HCT116 (cell line): ENCODE results near the gene SPEN.

Source experiments
- CTCF ChIP-seq, 3 experiments: fragments of 200-600 bp in 1 of 3; sonication (generic) in 1 of 3; IDR thresholded peaks in 2 of 3; conservative IDR thresholded peaks in 1 of 3; 2 replicates each; pipeline ENCODE4 v1.5.1; 2012 to 2017; ENCODE audit warnings: low read depth in 2 of 3, low read length in 2 of 3, antibody characterized with exemption in 1 of 3, borderline replicate concordance in 1 of 3, control low read depth in 1 of 3, mild to moderate bottlenecking in 1 of 3, mixed read lengths in 1 of 3, mixed run types in 1 of 3, moderate library complexity in 1 of 3; ENCODE audit not compliant: insufficient read depth in 1 of 3
- EZH2 ChIP-seq: fragments of 200-600 bp; sonication (generic); IDR thresholded peaks from 2 replicates; pipeline ENCODE4 v1.6.1; 2017; ENCODE audit warnings: antibody characterized with exemption, mixed run types
- EZH2phosphoT487 ChIP-seq: fragments of 200-600 bp; IDR thresholded peaks from 2 replicates; pipeline ENCODE4 v1.6.1; 2018; ENCODE audit warnings: antibody characterized with exemption, borderline replicate concordance
- MAX ChIP-seq: IDR thresholded peaks from 2 replicates; pipeline ENCODE4 v1.6.1; 2012
- POLR2A ChIP-seq: IDR thresholded peaks from 2 replicates; pipeline ENCODE4 v1.7.0; 2011; ENCODE audit warnings: borderline replicate concordance; ENCODE audit not compliant: insufficient read depth, insufficient read length; ENCODE audit errors: extremely low read depth
- RAD21 ChIP-seq: IDR thresholded peaks from 2 replicates; pipeline ENCODE4 v1.6.1; 2012; ENCODE audit warnings: low read depth, mild to moderate bottlenecking
- REST ChIP-seq: IDR thresholded peaks from 2 replicates; pipeline ENCODE4 v1.6.1; 2012; ENCODE audit warnings: low read depth
- TCF7L2 ChIP-seq: IDR thresholded peaks from 2 replicates; pipeline ENCODE4 v1.7.0; 2011; ENCODE audit warnings: borderline replicate concordance, inconsistent platforms; ENCODE audit not compliant: insufficient read depth, insufficient read length; ENCODE audit errors: extremely low read depth
- TF ChIP-seq, protein P1 (sequence below): IDR thresholded peaks from 2 replicates; pipeline ENCODE4 v1.6.1; 2012

- TF ChIP-seq CTCF (IDR thresholded peaks at IDR 0.05 in 2 of 3, conservative IDR thresholded peaks at IDR 0.05 in 1 of 3; ENCODE audit: borderline replicate concordance in 1 of 3, insufficient read depth in 1 of 3, low read depth in 2 of 3, low read length in 2 of 3) (no peak), EZH2 (no peak), EZH2phosphoT487 (no peak), REST (no peak), POLR2A (no peak), TCF7L2 (no peak), RAD21 (peak; percentile 19; the same call in 1 of the 2 replicates), MAX (no peak)
- TF ChIP-seq, protein P1, sequence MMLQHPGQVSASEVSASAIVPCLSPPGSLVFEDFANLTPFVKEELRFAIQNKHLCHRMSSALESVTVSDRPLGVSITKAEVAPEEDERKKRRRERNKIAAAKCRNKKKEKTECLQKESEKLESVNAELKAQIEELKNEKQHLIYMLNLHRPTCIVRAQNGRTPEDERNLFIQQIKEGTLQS, result no peak
Measured at GRCh38 chr1:15944308-15945010, 97.0 kb downstream of the SPEN start.
